Left forelimb (tissue), 1 donor: ENCODE data around the gene NPR2.

Experiments
- DNase-seq: peaks from one replicate; pipeline ENCODE4 v3.0.0-alpha.2; 2018; ENCODE audit warnings: low spot score

Gene NPR2

GRCh38 chr9:35834260-35835215 is 43.1 kb downstream of the NPR2 start:
- DNase-seq: no peak

- no peak for DNase-seq
These were observed 43.8 kb downstream of the NPR2 start for GRCh38 chr9:35835216-35835632.

DNA sequence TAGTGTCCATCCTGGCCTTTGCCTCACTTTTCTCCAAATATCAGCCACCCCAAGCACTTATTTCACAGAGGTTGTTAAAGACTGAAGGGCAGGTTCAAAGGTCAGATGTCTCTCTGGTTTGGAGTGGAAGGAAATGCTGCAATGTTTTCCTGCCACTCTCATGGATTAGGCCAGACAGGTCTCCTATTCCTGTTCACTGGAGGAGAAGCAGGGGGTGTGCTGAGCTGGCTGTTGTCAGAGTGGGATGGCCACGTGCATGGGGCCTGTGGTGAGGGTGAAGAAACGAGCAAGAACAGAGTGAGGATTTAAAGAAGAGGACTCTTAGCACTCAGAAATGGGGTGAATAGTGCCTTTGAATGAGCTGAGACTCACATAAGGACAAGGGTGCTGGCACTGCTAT is 44.4 kb downstream of the NPR2 start:
- DNase-seq: no peak

GRCh38 chr9:35836595-35836994 is 45.2 kb downstream of the NPR2 start:
- no peak for DNase-seq

- no peak for DNase-seq
These were observed 48.5 kb downstream of the NPR2 start for GRCh38 chr9:35839926-35840325.

GRCh38 chr9:35840881-35841644 is 49.7 kb downstream of the NPR2 start:
- DNase-seq: no peak

GRCh38 chr9:35841645-35841900 is 50.2 kb downstream of the NPR2 start:
- no peak for DNase-seq

DNA sequence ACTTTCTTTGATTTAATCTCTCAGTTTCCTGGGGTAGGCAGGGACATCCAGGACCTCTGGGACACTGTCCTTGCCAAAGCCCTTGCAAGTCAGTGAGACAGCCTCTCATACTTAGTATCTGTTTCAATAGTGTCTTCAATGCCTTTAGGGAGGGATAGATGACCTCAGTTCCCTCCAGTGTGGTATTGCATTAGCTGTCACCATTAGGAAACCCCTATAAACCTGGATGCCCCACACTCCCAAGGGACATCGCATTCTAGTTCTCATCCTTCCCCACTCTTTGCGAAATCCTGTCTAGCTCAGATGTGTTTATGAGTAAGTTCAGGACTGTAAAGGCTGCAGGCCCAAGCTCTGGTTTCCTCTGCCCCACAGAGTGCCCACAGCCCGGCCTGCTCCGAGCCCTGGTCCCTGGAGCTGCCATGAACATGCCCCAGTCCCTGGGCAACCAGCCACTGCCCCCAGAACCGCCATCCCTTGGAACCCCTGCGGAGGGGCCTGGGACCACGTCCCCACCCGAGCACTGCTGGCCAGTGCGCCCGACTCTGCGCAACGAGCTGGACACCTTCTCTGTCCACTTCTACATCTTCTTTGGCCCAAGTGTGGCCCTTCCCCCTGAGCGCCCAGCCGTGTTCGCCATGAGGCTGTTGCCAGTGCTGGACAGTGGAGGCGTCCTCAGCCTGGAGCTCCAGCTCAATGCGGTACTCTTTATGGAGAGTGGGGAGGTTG is 50.8 kb downstream of the NPR2 start:
- no peak for DNase-seq

- no peak for DNase-seq
These were observed 51.4 kb downstream of the NPR2 start for GRCh38 chr9:35842795-35843194.

DNA sequence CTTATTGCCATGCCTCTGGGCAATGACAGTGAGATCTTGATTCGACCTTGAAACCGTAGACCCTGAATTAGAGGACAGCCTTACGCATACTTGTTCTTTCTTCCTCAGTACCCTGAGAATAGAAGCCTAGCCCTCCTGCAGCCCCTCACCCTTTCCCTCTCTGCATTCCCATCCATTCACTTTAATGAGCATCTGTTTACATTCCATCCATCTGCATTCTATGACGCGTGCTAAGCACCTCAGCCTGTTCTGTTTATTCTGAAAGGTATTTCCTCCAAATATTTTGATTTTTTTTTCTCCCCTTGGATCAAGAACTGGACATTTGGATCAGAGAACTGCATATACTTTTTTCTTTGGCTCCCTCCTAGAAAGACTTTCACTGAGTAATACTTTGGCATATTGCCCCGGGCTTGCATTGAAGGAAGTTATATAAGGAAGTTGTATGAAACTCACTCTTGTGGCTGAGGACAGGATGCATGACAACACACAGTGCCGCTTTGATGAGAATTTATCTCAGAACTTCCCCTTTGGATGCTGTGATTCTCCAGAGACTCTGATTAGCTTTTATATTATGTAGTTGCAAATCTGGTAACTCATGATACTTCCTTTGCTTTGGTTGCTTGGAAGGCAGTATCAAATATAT is 53.4 kb downstream of the NPR2 start:
- DNase-seq: no peak

DNA sequence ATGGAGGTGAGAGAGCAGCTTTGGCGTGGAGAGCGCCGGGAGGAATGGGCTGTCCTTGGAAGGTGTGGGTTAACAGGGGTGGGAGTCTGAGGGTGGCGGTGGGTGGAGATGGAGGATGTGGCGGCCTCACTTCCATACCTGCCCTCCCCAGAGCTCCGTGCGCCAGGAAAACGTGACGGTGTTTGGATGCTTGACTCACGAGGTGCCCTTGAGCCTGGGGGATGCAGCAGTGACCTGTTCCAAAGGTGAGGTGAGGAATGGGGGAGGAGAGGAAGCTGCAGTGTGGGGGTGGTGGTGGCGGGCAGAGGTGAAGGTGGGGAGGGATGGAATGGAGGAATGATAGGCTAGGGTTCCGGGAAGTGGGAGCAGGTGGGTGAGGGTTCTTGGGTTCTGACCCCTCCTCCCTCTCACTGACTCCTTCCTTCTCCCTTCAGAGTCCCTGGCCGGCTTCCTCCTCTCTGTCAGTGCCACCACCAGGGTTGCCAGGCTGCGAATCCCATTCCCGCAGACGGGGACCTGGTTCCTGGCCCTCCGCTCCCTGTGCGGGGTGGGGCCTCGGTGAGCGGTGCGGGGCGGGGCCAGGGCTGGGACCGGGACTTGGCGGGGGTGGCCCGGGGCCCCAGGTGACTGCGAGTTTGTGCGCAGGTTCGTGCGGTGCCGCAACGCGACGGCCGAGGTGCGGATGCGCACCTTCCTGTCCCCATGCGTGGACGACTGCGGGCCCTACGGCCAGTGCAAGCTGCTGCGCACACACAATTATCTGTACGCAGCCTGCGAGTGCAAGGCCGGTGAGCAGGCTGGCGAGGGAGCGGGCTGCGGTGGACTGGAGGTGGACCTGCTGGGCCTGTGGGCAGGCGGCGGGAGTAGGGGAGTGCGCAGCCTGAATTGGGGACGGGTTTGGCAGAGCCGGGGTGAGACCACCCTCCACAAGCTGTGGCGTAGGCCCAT is 54.7 kb downstream of the NPR2 start:
- DNase-seq: no peak

DNA sequence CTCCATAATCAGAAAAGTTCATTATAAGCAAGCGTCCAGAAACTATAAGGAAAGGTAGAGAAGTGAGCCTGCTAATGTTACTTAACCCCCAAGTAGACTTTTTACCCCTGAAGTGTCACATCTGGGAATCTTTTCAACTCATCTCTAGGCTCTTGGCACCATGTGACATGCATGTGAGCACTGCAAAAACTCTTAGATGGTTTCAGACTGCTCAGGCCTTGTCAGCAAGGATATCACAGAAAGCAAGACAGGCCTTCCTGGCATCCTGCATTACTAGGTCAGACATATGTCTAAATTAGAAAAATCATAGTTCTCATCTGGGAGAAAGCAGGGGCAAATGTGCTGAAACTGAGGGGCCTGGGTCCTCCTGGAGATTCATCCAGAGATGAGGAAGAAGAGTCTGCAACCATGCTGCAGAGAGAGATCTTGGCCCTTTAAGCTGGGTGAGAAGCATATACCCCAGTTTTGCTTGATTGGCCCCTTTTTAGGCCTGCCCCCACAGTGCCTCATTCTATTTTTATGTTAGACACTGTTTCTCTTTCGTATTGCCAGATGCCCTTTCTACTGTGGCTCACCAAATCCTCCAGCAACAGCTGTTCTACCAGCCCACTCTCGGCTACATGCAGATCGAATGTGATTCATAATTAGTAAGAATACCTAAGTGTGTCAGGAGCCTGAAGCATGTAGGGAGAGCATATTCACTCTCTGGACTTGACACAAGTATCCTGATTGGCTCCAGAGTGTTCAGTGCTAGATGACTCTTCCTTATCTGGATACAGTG is 56.6 kb downstream of the NPR2 start:
- peak; percentile 34 for DNase-seq

DNA sequence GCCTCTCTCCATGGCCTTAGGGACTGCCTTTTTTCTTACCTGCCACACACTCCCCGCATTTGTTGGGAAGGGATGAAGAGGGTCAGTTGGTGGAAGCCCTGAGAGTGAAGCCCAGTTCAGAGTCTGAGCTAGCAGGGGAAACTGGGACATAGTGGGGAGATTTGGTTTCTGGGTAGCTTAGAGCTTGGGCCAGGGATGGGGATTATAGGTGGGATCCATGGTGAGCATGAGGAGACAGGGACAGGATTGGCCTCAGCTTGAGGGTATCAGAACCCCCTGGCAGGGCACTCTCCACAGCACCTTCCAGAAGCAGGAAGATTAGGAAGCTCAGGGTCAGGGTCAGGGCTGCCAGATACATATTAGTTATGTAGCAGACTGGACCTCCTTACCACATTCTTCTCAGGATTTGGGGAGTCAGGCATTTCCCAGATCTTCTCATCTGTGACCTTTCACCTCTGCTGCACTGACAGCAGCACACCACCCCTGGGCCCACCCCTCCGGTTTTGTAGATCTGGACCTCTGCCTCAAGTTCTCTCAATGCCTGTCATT is 61.0 kb downstream of the NPR2 start:
- DNase-seq: peak; percentile 38

DNA sequence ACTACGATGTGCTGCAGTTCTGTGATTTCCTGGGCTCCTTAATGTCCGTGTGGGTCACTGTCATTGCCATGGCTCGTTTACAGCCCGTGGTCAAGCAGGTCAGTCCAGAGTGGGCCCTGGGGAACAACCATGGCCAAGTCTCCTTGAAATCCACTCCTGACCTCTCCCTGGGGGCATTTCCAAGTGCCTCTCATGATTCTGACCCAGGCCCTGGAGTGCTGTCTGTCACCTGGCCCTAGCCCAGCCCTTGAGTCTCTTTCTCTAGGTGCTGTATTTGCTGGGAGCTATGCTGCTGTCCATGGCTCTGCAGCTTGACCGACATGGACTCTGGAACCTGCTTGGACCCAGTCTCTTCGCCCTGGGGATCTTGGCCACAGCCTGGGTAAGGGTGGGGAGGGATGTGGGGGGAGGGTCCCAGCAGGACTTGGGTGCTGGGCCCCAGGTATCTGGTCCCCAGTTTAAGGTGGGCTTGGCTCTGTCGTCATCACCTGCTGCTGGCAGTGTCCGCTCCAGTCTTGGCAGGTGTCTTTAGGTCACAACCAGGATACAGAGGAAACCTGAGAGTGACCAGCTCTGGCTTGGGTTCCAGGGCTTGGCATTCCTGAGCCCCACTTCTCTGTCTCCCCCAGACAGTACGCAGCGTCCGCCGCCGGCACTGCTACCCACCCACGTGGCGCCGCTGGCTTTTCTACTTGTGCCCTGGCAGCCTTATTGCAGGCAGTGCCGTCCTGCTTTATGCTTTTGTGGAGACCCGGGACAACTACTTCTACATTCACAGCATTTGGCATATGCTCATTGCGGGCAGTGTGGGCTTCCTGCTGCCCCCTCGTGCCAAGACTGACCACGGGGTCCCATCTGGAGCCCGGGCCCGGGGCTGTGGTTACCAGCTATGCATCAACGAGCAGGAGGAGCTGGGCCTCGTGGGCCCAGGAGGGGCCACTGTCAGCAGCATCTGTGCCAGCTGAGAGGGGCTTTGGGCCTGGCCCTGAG is 61.8 kb downstream of the NPR2 start:
- DNase-seq: peak; percentile 57

GRCh38 chr9:35854091-35854762 is 62.8 kb downstream of the NPR2 start:
- peak; percentile 38 for DNase-seq

DNA sequence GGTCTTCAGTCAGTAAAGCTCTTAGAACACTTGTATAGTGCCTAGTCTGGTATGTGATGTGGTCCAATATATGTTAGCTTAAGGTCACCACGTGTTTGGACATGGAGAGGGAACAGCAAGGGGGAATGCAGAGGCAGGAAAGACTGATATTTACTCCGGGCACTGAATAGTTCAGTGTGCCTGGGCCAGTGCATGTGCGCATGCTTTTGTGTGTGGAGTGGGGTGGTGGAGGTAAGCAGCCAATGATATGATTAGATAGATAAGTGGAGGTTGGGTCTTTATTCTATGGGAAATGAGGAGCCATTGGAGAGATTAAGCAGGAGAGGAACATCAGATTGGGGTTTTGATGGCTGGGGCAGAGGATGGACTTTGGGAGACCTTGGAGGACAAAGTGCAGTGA is 64.8 kb downstream of the NPR2 start:
- no peak for DNase-seq

DNA sequence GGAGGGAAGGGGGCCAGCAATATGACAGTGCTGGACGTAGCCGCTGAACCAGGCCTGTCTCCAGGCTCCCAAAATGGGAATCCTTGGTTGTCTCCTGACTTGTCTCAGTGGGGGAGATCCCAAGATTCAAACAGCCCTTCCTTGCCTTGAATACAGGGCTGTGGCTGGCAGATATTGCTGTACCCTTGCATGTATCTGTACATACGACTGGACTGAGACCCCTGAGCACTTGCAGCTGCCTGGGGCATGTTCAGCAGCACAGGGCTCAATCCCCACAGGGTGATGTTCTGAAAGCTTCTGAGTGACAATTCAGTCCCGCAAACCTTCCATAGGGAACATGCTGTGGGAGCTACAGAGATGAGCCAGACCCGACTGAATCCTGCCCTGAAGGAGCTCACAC is 65.5 kb downstream of the NPR2 start:
- peak; percentile 46 for DNase-seq

- peak; percentile 31 for DNase-seq
These were observed 67.1 kb downstream of the NPR2 start for GRCh38 chr9:35858458-35858857.
